ENCODE results near the gene C11orf42.
A peak's percentile ranks its signal among the peaks of the same experiment; 100 is the strongest.
"Not testable (repeated sequence)": the region's sequence is repeated elsewhere in the genome, so short reads cannot be mapped to it uniquely, and the experiment has no call there.

Gene C11orf42

GRCh38 chr11:6240781-6241180 is 35.4 kb downstream of the C11orf42 start:
- DNase-seq (ENCODE audit: low read depth), result no peak
- no peak overlapping the region for H3K4me3 ChIP-seq (ENCODE audit: low read length)
- no peak for TF ChIP-seq CTCF (conservative IDR thresholded peaks at IDR 0.05; ENCODE audit: low read length)

- no peak overlapping the region for H3K4me3 ChIP-seq (ENCODE audit: low read length)
- DNase-seq (ENCODE audit: low read depth), result no peak
Observed at GRCh38 chr11:6241316-6241715, 36.0 kb downstream of the C11orf42 start.

GRCh38 chr11:6245536-6245935 is 40.2 kb downstream of the C11orf42 start:
- H3K4me3 ChIP-seq (ENCODE audit: low read length), result no peak overlapping the region
- no peak for TF ChIP-seq CTCF (conservative IDR thresholded peaks at IDR 0.05; ENCODE audit: low read length)
- DNase-seq (ENCODE audit: low read depth), result no peak

More at GRCh38 chr11:6241316-6241715, 36.0 kb downstream of the C11orf42 start:
- TF ChIP-seq CTCF (conservative IDR thresholded peaks at IDR 0.05; ENCODE audit: low read length), result no peak

GRCh38 chr11:6248248-6248647 is 42.9 kb downstream of the C11orf42 start:
- H3K4me3 ChIP-seq (ENCODE audit: low read length), result no peak overlapping the region
- TF ChIP-seq CTCF (conservative IDR thresholded peaks at IDR 0.05; ENCODE audit: low read length), result no peak
- peak; percentile 66 for DNase-seq (ENCODE audit: low read depth)

GRCh38 chr11:6248897-6249296 is 43.5 kb downstream of the C11orf42 start:
- not testable (repeated sequence) for H3K4me3 ChIP-seq (ENCODE audit: low read length)

GRCh38 chr11:6249770-6250555 is 44.6 kb downstream of the C11orf42 start:
- no peak for TF ChIP-seq CTCF (conservative IDR thresholded peaks at IDR 0.05; ENCODE audit: low read length)
- no peak overlapping the region for H3K4me3 ChIP-seq (ENCODE audit: low read length)
- DNase-seq (ENCODE audit: low read depth), result peak; percentile 80

More at GRCh38 chr11:6248897-6249296, 43.5 kb downstream of the C11orf42 start:
- not testable (repeated sequence) for DNase-seq (ENCODE audit: low read depth)

- TF ChIP-seq CTCF (conservative IDR thresholded peaks at IDR 0.05; ENCODE audit: low read length), result peak; percentile 97
- DNase-seq (ENCODE audit: low read depth), result peak; percentile 61
- no peak overlapping the region for H3K4me3 ChIP-seq (ENCODE audit: low read length)
Observed at GRCh38 chr11:6251120-6251733, 45.9 kb downstream of the C11orf42 start.
